ENCODE data around the gene DAAM1.

The DAAM1 gene

DNA sequence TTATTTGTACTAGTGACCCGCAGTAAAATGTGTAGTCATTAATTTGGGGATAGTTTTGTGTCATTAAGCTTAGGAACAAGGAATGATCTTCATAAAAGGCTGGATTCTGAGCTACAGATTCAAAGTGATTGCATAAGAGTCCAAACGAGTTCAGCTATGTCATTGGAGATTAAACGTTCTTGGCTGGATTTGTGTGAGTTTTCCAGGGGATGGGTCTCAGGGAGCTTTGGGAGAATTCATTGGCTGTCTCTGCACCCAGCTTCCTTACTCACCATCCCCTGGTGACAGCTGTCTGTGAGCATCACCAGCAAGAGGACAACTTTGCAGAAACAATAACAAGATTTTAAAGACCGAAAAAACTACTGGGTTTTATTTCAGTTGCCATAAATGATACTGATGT, 130.4 kb downstream of the DAAM1 start:
- no peak for DNase-seq

GRCh38 chr14:59320361-59320760, 131.9 kb downstream of the DAAM1 start:
- DNase-seq, result no peak

- DNase-seq, result no peak
These were observed 132.5 kb downstream of the DAAM1 start for GRCh38 chr14:59320763-59321625.

- DNase-seq, result no peak
These were observed 133.1 kb downstream of the DAAM1 start for GRCh38 chr14:59321626-59321949.

- peak; percentile 60 for DNase-seq
These were observed 137.4 kb downstream of the DAAM1 start for GRCh38 chr14:59325906-59326305.

DNA sequence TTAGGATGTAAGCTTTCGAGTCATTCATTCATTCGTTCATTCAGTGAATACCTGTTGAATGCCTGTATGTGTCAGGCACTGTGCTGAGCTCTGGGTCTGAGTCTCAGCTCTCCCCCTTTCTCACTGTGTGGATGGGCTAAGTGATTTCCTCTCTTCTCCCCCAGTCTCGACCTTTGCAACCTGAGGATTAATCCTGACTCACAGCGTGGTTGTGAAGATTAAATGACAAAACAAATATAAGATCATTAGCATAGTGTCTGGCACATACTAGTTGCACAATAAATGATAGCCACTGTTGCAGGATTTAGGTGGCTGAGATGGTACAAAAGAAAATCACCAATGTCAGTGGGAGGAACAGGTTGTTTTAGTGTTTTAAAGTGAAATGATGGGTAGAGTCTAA, 140.0 kb downstream of the DAAM1 start:
- peak; percentile 36 for DNase-seq

DNA sequence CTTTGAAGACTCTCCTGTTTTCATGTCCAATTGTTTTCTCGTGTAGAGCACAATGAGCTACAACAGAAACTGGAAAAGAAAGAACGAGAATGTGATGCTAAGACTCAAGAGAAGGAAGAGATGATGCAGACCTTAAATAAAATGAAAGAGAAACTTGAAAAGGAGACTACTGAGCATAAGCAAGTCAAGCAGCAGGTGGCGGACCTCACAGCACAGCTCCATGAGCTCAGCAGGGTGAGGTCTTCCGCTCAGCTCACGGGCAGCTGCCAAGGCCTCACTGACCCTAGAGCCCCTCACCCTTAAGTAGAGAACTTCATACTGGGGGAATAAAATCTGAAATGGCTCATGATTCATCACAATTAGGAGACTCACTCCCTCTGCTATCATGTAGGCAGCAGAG, 142.0 kb downstream of the DAAM1 start:
- no peak for DNase-seq

GRCh38 chr14:59331217-59331616, 142.8 kb downstream of the DAAM1 start:
- no peak for DNase-seq

DNA sequence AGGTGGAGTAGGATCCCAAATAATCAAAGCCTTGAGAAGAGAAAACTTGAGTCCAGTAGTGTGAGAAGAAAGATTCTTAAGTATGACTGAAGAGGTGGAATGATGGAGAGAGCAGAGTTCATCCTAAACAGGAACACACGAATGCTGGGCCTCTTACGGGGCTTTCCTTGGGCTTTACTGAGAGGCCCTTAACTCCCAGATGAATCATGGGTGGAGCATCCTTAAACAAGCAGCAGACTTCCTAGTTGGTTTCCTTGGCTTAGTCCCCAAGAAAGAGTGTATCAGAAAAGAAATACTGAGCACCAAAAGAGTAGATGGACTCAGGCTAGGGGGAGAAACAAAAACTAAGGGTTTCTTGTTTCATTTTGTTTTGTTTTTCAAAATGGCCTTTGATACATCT, 144.3 kb downstream of the DAAM1 start:
- DNase-seq, result no peak

DNA sequence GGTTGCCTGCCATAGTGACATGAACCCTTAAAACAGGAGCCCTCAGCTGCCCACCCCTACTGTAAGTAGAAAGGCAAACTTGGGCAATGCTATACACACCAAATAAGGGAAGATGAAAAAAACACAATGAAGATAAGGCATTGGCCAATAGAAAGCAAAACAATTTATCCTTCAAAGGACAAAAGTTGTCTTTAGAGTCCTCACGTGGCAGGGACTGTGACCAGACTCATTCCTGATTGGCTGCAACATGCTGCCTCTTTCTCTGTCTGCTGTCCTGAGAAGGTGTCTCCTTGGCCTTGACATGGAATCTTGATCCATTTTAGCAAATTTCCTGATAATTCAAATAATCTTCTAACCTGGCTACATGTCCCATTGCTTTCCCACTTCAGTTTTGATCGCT, 144.8 kb downstream of the DAAM1 start:
- no peak for DNase-seq

DNA sequence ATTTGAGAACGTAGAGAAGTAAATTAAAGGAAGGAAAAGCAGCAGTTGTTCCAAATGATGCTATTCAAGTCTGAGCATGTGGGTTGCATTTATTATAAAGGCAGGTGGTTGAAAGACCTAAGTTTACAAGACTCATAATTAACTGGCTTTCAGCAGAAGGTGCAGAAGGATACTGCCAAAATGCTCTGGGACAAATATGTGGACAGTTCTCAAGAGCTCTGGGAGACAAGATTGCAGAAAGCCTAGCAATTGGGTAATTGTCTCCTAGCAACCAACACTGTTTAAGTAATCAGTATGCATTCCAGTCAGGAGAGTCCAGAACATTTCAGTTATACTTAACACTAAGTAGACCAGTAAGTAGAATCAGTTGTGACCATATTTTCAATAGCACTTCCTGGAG, 145.2 kb downstream of the DAAM1 start:
- peak; percentile 67 for DNase-seq

DNA sequence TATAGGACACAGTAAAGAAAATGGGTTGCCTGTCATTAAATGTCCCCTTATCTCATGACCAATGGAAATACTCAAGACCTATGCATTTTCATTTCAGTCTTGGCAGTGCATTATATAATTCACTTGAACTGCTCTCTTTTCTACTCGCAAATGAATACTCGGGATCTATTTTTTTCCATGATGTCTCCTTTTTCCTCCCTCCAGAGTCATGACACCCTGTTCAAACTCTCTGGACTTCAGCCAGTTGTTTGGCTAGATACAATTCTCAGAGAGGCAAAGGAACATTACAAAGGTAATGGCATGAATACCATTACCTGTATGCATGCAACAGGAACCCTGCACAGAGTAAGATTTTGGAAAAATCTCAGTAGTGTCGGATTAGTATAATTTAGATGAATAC, 145.8 kb downstream of the DAAM1 start:
- no peak for DNase-seq

- no peak for DNase-seq
These were observed 147.6 kb downstream of the DAAM1 start for GRCh38 chr14:59336098-59336497.

DNA sequence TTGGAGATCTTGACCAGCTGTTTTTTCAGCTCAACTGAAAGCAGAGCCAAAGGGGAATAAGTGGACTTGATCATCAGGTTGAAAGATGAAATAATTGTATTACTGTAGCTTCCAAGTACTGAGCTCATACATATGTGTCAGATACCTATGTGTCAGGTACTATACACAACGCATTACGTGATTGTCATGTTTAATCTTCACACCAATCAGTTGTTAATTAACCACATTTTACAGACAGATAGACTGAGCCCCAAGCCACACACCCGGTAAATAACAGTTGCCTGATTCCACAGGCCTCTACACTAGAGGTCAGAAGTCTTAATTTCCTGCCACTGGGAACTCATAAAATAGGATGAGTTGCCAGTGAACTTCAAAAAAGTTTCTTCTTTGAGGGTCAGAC, 148.2 kb downstream of the DAAM1 start:
- DNase-seq, result no peak

GRCh38 chr14:59337141-59337611, 148.7 kb downstream of the DAAM1 start:
- no peak for DNase-seq

GRCh38 chr14:59338761-59339160, 150.3 kb downstream of the DAAM1 start:
- no peak for DNase-seq

DNA sequence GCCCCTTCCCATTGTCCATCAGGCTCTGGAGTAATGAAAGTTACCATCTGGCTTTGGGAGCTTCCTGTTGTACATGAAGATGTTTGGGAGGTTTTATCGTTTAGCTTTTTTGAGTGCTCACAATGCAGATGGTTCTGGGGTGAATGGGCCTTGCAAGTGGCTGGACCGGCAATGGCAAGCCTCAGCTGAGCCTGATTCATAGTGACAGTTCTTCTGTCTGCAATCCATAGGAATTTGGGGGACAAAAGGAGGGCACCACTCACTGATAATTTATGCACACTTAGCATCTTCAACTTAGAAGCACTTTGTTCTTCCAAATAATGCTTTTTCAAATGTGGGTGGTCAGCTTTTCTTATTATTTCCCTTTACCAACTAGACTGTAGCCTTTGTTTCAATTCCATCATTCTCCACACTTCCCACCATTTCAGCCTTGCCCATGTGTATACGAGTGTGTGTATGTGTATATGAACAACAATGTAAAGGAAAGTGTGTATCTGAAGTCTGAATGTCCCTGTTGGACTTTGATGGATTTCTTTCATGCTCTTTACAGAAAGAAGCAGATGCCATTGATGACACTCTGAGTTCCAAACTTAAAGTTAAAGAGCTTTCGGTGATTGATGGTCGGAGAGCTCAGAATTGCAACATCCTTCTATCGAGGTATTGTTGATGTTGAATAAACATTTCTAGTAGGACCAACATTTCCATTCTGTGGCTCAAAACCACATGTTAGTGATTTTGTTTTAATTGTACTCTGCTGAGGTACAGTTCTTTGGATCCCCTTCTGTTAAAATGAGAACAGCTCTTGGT, 151.3 kb downstream of the DAAM1 start:
- no peak for DNase-seq

- peak; percentile 8 for DNase-seq
These were observed 153.5 kb downstream of the DAAM1 start for GRCh38 chr14:59341858-59342477.

DNA sequence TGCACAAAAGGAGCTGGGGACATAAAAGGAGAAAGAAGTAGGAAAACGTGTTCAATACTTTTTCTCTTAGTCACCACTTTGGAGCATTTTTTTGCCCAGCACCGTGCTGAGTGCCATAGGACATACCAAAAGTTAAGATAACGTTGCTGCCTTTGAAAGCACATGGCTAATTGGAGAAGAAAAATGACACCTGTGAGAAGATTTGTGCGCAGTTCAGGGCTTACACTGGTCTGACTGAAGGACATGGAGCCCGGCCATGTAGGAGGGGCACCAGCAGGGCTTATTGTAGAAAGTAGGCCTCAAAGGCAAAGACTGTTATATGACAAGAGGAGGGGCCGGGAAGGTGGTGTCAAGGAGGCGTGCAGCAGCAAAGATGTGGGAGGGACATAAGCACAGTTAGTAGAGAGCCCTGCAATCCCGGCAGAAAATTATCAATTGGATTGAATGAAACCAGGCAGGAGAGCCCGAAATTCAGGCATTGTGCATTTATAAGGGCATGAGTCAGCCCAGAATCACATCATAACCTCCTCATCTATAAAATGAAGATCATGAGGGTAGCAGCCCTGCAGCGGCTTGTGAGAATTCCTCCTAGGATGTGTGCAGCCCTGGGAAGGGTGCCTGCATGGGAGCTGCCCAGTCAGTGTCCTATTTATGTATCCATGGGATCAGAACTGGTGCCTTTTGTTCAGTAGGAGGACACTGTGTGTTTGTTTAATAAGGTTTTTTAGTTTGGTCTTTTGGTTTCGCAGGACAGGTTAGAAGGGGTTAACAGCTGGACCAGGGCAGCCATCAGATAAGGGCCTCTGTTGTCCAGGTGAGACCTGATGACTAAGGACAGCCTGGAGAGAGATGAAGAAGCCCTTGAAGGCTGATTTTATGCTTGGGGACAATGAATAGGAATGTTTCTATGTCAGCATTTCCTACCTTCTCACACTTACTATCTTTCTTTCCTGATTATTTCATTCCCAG, 154.3 kb downstream of the DAAM1 start:
- no peak for DNase-seq

DNA sequence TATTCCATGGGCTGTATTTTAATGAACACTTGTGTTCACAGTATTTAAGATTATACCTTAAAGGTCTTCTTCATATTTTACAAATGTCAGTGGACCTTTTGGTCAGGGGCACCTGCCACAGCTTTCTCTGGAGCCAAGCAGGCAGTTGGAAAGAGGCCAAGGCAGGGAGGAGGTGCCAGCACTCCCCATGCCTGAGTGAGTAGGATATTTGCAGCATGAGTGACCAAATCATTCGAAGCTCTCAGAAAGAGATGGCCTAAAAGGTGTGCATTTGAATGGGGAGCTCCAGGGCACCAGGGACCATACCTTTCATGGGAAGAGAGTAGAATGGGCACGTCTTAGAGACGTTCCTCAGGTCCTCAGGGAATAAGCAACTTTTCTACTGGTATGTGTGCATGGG, 155.1 kb downstream of the DAAM1 start:
- DNase-seq, result peak; percentile 43

DNA sequence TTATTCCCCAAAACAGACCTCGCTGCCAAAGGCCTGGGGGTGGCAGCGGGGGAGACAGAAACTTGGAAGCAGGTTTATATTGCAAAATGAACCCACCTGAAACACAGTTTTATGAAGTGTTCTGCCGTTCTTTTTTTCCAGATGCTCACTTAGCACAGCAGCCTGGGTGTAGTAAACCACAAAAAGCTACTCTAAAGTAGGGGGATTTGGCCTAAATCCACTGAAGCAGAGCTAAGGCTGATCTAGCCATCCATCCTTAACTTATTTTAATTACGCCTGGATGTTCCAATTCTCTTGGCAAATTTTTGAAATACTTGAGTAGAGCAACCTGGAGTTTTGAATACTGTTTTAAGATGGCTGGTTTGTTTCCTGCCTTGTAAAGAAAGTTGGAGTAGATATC, 155.5 kb downstream of the DAAM1 start:
- DNase-seq, result no peak

DNA sequence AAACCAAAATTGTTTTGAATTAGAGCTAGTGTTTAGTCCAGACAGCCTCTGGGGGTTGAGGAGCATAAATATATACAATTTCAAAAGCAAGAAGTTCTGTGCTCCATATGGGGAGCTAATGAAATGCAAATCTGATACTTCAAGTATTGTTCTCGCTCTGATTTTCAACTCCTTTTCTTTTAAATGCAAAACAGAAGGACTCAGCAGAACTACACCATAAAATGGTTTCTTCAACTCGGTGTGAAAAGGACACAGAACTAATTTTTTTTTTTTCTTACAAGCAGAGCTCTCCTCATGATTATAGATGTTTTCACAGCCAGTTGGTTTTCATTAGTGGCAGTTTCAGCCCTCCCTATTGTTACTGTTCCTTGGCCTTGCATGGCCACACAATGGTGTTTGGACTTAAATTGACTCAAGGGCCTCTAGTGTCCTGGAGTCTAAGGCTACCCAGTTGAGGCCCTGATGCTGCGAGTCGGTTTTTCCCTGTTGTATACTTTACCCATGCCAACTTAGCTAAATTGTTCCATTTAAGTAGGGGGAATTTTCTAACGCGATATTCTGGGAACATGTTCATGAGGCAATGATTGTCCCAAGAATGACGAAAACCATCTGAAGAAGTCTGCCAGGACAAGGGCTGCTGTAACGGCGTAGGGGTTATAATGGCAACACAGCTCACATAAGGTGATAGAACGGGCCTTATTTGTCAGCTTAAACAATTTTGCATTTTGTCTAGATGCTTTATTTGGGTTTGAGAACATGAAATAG, 156.4 kb downstream of the DAAM1 start:
- no peak for DNase-seq

Data from NCI-H69 (cell line).